HTERT RPE-1 (cell line): ENCODE measurements around the gene PDILT.
"Not testable (repeated sequence)": the region's sequence is repeated elsewhere in the genome, so short reads cannot be mapped to it uniquely, and the experiment has no call there.

Experiments
- in situ Hi-C: fragments of 300-500 bp; cut with MboI; formaldehyde crosslinking; loops from 4 replicates; pipeline ENCODE4 v1.14.3; 2020; ENCODE audit warnings: low sequenced_read_pairs

PDILT gene

DNA sequence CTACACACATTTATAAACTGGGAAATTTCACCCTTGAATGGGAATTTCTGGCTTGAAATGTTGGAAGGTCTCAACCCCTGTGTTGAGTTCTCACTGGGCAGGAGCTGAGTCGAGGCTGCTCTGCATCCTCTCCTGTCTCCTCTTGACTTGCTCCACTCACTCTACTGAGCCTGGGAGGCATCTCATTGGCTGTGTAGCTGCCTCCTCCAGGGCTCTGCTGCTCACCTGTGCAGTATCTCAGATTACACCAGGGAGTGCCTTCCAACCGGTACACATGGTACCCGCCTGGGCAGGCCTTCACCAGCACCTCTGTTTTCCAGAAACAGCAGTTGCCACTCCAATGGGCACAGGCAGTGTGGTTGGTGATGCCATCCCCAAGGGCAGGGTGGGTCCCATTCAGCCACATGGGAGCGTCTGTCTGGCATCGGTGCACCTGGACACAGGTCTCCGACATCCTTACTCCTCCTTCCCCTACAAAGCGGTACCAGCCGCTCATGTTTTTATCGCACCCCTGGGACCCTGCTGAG lies 80.9 kb downstream of the PDILT start:
- in situ Hi-C loops: no loop called here

DNA sequence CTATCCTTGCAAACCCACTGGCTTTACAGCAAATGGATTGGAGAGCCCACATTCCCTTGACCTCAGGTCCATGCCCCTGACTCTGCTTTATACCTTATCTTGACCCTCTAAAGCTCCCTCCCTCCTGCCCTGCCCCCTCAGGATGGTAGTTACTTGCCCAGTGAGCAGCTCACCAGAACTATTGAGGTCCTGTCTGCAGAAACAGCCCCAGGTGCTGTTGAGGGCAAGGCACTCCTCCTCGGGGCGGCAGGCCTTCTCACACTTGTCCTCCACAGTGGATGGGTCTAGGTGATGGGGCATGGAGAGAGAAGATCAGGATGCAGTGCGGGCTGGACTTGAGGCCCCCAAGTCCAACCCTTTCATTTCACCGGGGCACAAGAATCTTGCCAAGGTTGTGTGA lies 81.8 kb downstream of the PDILT start:
- in situ Hi-C loops: no loop called here

GRCh38 chr16:20321671-20322070 lies 82.9 kb downstream of the PDILT start:
- in situ Hi-C loops: no loop called here

DNA sequence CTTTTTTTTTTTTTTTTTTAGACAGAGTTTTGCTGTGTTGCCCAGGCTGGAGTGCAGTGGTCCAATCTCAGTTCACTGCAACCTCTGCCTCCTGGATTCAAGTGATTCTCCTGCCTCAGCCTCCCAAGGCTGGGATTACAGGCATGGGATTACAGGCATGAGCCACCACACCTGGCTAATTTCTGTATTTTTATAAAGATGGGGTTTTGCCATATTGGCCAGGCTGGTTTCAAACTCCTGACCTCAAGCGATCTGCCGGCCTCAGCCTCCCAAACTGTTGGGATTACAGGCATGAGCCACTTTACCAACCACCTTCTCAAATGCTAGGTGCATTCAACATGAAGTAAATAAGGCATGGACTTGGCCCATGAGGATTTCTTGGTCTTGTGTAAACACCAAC lies 83.5 kb downstream of the PDILT start:
- in situ Hi-C loops: not testable (repeated sequence)

GRCh38 chr16:20320592-20320991 lies 83.9 kb downstream of the PDILT start:
- in situ Hi-C loops: no loop called here

DNA sequence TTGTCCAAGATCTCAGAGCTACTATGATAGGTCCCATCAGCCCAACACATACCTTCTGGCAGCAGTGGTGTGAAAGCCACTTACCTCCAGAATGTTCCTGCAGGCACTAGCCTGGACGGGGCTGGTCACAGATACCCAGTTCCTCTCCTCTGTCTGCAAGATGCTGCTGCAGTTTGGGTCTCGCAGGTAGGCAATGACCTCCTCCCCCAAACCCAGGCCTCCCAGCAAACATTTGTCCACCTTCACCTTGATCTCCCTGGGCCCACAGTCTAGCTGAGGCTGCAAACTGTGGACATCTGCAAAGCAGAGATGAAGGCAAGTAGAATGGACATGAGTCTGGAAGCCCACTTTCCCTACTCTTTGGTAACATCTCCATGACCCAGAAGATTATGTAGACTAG lies 84.4 kb downstream of the PDILT start:
- in situ Hi-C loops: no loop called here

- in situ Hi-C loops: no loop called here
These were observed 85.1 kb downstream of the PDILT start for GRCh38 chr16:20319406-20319805.

GRCh38 chr16:20318437-20318836 lies 86.1 kb downstream of the PDILT start:
- in situ Hi-C loops: no loop called here

DNA sequence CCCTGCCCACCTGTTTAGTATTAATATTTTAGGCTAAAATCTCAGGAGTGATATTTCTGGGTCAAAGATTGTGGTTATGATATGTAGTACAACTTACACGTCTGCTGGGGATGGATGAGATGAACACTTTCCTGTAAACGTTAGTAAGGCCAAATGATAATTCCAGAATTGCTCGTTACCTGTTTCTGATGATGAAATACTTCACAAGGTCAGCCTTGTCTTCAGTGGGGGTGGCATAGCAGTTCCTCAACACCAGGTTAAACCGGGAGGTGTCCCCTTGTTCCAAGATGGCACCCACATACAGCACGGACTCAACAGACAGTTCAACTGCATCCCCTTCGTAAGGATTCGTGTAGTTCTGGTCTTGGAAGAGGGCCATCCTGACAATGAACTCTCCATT lies 86.5 kb downstream of the PDILT start:
- in situ Hi-C loops: no loop called here

- in situ Hi-C loops: no loop called here
These were observed 87.4 kb downstream of the PDILT start for GRCh38 chr16:20317117-20317516.

DNA sequence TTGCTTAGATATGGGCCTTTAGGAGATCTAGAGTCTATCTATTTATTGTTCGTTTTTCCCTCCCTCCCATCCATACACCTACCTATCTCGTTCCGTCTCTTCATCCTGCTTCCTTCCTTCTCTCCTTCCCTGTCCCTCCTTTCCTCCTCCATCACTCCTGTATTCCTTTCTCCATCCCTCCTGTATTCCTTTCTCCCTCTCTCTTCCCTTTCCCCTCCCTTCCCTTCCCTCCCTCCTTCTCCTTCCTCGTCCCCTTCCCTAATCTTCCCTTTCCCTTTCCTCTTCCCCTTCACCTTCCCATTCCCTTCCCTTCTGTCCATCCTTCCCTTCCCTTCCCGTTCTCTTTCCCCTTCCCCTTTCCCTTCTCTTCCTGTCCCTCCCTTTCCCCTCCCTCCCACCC lies 87.8 kb downstream of the PDILT start:
- in situ Hi-C loops: no loop called here

DNA sequence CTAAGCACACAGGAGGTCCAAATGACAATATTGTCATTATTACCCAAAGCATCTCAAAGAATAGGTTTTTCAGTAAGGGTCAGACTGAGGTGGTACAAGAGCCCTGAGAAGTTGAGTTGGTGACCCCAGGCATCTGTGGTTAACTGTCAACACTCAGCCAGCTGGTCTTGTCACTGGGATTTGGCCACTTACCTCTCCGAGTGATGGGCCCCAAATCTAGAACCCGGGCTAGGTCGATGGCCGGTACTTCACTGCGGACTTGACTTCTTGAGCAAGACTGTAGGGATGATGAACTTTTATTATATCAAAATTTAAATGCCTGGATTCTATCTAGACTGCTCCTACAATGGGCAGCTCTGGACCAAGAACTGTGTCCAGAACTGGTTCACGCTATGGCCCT lies 88.8 kb downstream of the PDILT start:
- in situ Hi-C loops: no loop called here

GRCh38 chr16:20314575-20314974 lies 90.0 kb downstream of the PDILT start:
- in situ Hi-C loops: no loop called here

DNA sequence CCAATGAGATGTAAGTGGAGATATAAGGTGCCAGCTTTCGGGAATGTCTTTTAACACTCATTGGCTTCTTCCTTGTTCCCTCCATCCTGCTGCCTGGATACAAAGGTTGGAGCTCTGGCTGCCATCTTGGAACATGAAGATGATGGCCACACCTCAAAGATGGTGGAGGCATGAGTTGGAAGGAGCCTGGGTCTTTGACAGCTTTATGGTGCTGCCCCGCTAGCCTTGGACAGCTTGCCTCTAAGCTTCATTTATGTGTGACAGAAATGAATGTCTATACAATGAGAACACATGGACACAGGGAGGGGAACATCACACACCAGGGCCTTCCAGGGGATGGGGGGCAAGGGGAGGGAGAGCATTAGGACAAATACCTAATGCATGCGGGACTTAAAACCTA lies 90.8 kb downstream of the PDILT start:
- in situ Hi-C loops: no loop called here

GRCh38 chr16:20312536-20313095 lies 91.9 kb downstream of the PDILT start:
- in situ Hi-C loops: not testable (repeated sequence)

- in situ Hi-C loops: no loop called here
These were observed 93.0 kb downstream of the PDILT start for GRCh38 chr16:20311548-20311947.

- in situ Hi-C loops: no loop called here
These were observed 93.8 kb downstream of the PDILT start for GRCh38 chr16:20310421-20311395.

DNA sequence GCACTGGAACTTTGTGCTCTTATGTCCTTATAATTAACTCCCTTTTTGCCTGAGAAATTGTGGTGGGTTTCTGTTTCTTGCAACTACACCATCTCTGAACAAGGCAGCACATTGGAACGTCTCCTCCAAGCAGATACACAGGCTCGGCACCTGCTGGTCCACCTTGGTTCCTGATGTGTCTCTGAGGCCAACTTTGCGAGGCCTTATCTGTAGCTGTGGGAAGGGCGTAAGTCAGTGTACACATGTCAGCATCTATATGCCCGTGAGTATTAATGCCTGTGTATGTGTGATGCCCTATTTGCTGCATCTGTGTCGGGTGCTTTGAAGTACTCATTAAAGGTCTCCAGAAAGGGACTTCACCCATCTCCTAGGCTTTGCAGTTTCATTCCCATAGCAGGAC lies 94.8 kb downstream of the PDILT start:
- in situ Hi-C loops: no loop called here
